NCI-H2227 (cell line): Measurements from ENCODE around the gene LCP1.

ENCODE experiments used
- DNase-seq: peaks from one replicate; lab custom pipeline; 2025; ENCODE audit not compliant: unreplicated experiment; lab: John Stamatoyannopoulos, UW

Gene LCP1

GRCh38 chr13:46103037-46103436 lies 78.9 kb downstream of the LCP1 start:
- DNase-seq = no peak

GRCh38 chr13:46102255-46102605 lies 79.7 kb downstream of the LCP1 start:
- no peak for DNase-seq

GRCh38 chr13:46101484-46102254 lies 80.3 kb downstream of the LCP1 start:
- DNase-seq = no peak

- no peak for DNase-seq
Measured at GRCh38 chr13:46101002-46101401, 81.0 kb downstream of the LCP1 start.

DNA sequence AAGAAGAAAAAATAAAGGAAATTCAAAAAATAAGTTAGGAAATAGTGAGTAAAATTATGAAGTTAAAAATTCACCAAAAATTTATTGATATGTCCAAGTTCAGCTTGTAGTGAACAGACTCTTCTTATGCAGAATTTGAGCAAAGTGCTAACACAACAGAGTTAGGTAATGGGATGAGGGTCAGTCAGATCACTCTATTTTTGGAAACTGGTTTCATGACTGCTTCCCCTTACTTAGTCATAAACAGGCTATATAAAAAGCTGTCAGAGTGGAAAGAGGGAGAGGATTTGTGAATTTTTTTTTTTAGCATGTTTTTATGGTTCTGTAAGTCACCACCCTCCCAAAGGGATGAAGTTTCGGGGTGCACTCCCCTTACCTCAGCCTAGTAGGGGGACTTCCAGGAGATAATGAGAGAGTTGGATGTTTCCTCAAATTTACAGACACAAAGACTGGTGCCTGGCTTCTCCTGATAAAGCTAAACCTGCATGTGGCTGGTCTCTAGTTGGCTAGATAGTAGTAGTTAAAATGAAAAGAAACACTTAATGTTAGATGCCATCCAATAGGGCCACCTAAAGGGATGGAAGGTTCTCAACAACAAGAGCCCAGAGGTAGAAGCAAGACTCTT lies 81.7 kb downstream of the LCP1 start:
- no peak for DNase-seq

DNA sequence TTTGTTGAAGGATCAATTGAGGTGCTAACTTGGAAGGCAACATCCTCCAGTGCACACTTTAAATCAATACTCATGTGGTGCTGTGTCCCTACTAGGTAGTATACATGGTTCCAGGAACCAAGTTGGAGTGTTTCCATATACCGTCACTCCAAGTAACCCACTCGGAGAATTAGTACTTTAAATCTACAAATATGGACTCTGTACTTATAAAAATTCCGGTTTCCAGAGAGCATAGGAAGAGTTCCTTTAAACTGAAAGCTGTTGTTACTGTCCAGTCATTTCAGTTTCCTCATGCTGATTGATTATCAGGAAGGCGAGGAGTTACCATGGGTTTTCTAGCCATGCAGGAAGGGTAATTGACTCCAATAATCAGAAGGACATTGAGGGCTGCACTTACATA lies 84.3 kb downstream of the LCP1 start:
- no peak for DNase-seq

DNA sequence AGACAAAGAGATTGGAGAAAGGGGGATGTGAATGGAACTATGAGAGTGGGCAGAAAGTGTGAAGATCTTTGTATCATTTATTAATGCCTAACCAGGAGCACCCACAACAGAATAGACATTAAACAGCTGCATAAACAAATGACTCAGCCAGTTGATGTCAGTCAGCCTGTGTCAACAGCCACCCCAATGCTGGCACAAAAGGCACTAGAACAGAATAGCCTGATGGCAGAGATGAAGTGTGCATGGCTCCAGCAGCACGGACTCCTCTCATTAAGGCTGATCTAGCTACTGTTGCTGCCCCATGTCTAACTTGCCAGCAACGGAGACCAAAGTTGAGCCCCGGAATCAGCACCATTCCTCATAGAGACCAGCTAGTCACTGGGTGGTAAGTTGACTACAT lies 85.0 kb downstream of the LCP1 start:
- DNase-seq = no peak

DNA sequence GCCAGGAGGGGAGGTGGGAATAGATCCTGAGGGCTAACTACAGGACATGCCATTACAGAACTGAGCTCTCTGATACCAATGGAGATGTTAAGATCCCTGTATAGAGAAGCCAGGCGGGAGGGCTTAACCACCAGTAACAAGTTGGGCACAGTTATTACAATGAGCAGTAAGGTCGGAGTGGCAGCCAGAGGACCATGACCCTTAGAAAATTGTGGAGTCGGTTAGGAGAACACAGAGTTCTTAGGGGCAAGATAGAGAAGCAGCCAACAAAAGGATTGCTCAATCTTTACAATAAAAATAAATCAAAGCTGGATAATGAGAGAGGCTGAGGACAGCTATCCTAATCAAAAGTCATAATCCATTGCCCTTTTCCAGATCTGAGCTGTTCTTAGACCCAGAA lies 87.5 kb downstream of the LCP1 start:
- no peak for DNase-seq

DNA sequence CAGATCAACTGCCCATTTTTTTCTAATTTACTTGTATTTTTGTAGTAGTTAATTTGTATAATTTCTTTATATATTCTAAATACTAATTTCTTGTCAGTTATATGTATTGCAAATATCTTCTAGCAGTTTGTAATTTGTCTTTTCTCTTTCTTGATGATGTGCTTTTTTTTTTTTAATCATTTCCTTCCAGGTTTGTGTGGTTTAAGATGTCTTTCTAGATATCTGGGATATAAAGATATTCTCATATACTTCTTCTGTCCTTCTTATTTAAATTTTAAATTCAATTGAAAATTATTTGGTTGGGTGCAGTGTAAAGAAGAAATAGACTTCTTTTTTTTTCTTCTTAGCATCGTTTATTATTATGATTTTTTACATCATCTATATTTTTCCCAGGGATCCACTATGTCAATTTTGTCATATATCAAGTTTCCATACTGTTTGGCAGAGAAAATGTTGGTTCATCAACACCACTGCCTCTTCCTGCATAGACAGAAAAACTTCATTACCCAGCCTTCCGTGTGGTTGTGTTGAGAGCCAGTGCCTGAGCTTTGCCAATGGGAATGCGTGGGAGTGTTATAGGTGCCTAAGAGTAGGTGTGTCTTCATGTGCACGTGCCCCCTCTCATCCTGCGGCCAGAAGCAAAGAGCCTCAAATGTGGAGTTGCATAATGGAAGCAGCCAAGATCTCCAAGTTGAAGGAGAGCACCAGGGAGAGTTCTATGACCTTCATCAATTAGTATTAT lies 93.0 kb downstream of the LCP1 start:
- no peak for DNase-seq

DNA sequence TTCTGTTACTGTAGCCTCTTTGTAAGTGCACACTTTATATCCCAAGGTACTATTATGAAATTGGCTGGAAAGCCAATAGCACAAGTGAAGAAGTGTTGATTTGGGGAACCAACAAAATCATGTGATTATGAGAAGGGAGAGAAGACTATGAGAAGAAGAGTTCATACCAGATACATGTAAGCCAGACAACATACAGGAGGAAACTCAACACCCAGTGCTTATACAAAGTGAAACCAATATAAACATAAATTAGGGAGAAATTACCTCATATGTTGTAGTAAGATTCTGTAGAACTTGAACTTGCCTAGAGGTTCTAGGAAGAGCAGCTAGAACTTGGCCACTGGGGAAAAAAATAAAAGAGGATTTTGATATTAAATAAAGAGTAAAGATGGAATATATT lies 94.5 kb downstream of the LCP1 start:
- no peak for DNase-seq

DNA sequence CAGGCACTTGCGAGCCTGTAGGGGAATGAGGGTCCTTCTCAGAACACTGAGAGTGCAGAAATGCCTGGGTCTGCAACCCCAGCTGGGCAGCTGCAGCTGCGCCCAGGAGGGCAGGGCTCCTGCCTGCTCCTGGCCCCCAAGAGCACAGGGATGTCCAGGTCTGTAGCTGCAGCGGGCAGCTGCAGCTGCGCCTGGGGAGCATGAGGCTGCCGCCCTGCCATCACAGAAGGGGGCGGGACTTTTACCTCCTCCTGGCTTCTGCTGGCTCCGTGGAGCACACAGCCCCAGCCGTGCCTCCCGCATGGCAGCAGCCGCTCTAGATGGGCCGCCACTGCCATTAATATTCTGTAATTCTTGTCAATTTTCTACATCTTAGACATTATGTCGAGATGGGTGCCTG lies 95.0 kb downstream of the LCP1 start:
- peak; percentile 1 for DNase-seq

DNA sequence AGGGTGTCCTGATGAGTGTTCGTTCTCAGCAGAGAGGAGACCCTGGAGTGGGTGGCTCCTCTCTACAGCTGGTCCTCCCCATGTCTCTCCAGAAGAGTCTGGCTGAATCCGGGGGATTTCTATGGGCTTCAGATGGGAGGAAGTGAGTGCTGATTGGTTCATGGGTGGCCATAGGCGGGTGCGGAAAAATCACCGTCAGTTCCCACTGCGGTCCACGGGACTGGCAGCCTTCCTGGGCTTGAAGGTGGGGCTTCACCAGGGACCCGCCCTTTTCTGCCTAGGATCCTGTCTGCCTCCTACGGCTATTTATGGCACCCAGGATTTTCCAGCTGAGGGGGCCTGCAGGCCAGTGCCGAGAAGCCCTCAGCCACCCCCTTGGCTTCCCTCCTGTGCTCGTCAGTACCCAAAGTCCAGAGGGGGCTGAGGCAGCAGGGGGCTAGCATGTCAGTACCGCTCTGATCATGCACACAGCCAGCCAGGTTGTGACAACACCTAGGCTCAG lies 95.5 kb downstream of the LCP1 start:
- no peak for DNase-seq

GRCh38 chr13:46085737-46086136 lies 96.2 kb downstream of the LCP1 start:
- DNase-seq = no peak

DNA sequence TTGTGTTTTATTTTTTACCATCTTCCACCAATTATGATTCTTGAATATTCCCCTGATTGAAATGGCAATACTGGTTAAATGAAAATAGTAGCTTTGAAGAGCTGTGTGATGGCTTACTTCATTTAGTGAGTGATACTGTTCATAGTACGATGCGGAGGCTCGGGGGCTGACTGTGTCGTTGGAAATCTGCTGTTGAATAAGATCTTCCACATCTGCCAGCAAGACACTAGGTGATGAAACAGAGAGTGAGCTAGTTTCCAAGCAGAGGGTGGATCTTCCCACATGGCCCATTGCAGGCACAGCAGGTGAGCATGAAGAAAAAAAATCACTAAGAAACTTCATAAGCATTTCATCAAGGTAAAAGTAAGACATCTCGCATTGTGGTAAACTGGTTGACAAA lies 99.7 kb downstream of the LCP1 start:
- DNase-seq = no peak

GRCh38 chr13:46079770-46080169 lies 102.2 kb downstream of the LCP1 start:
- no peak for DNase-seq

DNA sequence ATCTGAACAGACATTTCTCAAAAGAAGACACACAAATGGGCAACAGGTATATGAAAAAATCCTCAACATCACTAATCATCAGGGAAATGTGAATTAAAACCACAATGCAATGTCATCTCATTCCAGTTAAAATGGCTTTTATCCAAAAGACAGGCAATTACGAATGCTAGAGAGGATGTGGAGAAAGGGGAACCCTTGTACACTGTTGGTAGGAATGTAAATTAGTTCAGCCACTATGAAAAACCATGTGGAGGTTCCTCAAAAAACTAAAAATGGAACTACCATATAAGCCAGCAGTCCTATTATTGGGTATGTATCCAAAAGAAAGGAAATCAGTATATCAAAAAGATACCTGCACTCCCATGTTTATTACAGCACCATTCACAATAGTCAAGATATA lies 104.7 kb downstream of the LCP1 start:
- no peak for DNase-seq

DNA sequence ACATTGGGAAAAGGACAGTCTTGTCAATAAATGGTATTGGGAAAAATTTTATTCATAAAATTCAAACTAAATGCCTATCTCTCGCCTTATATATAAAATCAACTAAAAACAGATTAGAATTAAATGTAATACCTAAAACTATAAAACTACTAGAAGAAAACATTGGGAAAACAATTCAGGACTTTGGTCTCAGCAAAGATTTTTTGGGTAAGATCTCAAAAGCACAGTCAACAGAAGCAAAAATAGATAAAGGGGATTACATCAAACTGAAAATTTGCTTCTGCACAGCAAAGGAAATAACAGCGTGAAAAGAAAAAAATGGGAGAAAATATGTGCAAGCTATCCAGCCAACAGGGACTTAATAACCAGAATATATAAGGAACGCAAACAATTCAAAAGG lies 105.2 kb downstream of the LCP1 start:
- DNase-seq = no peak
